T-cell (primary cell): Measurements from ENCODE around the gene TNRC6C. TPM values are rescaled to one million over a fixed set of nuclear protein-coding genes. Genes with fewer than 3 reads are reported as not detected.

Source experiments
- ATAC-seq, 4 experiments: fragments of 200-7000 bp in 3 of 4; fragments of 150-1000 bp in 1 of 4; cut with Tn5 transposase; replicated peaks in 1 of 4; 1 replicate in 3 of 4; 2 replicates in 1 of 4; pipeline ENCODE4 v1.10.0; 2021; ENCODE audit warnings: moderate library complexity in 3 of 4, mild to moderate bottlenecking in 2 of 4, moderate number of reproducible peaks in 1 of 4
- CTCF ChIA-PET, 2 donors: fragments of 300-600 bp; sonication (Branson Sonifier 250); formaldehyde crosslinking; loops; one replicate each; lab custom pipeline; 2022; ENCODE audit warnings: antibody characterized with exemption in 2 of 2; lab: Charles Lee
- POLR2A ChIA-PET, 2 donors: fragments of 300-600 bp; sonication (Branson Sonifier 250); formaldehyde crosslinking; loops; one replicate each; lab custom pipeline; 2022; ENCODE audit warnings: antibody characterized with exemption in 2 of 2; lab: Charles Lee
- DNase-seq, 35 experiments: peaks; one replicate each; pipeline versions ENCODE4 v3.0.0 to v3.0.0-alpha.2; 2013 to 2023
- H3K27ac ChIP-seq: one replicate; pipeline ENCODE4 v1.5.1; 2013; ENCODE audit warnings: low read length
- H3K27me3 ChIP-seq, 2 experiments: replicated peaks in 1 of 2; 1 replicate in 1 of 2; 2 replicates in 1 of 2; pipeline versions ENCODE4 v1.6.1 to v1.7.0; 2013; ENCODE audit warnings: low read length in 1 of 2, mixed read lengths in 1 of 2; ENCODE audit not compliant: control insufficient read depth in 2 of 2, insufficient read depth in 2 of 2; ENCODE audit errors: extremely low read depth in 1 of 2
- H3K36me3 ChIP-seq, 2 donors: 1 replicate in 1 of 2; 2 replicates in 1 of 2; pipeline versions ENCODE4 v1.6.1 to v1.7.0; 2013; ENCODE audit warnings: low read length in 1 of 2; ENCODE audit not compliant: control insufficient read depth in 2 of 2, insufficient read depth in 1 of 2; ENCODE audit errors: extremely low read depth in 1 of 2
- H3K4me1 ChIP-seq, 2 experiments: 1 replicate in 1 of 2; 2 replicates in 1 of 2; pipeline versions ENCODE4 v1.6.1 to v1.7.0; 2013; ENCODE audit warnings: low read length in 2 of 2, mixed read lengths in 1 of 2; ENCODE audit not compliant: insufficient read depth in 2 of 2, control insufficient read depth in 1 of 2; ENCODE audit errors: extremely low read depth in 1 of 2
- H3K4me3 ChIP-seq, 2 donors: 1 replicate in 1 of 2; 2 replicates in 1 of 2; pipeline versions ENCODE4 v1.5.1 to v1.7.0; 2013; ENCODE audit warnings: mild to moderate bottlenecking in 2 of 2, low read length in 1 of 2, moderate library complexity in 1 of 2; ENCODE audit not compliant: control insufficient read depth in 1 of 2; ENCODE audit errors: extremely low read depth in 1 of 2
- H3K9me3 ChIP-seq: 2 replicates; pipeline ENCODE4 v1.7.0; 2013
- H3K27ac Mint-ChIP-seq, 2 donors: one replicate each; pipeline ENCODE4 v1.8.0; 2020 to 2021; ENCODE audit warnings: mild to moderate bottlenecking in 2 of 2, mixed read lengths in 2 of 2
- H3K27me3 Mint-ChIP-seq, 2 donors: one replicate each; pipeline ENCODE4 v1.8.0; 2021 to 2022; ENCODE audit warnings: mixed read lengths in 2 of 2
- H3K36me3 Mint-ChIP-seq: one replicate; pipeline ENCODE4 v1.8.0; 2021; ENCODE audit warnings: mixed read lengths
- H3K4me1 Mint-ChIP-seq, 3 donors: one replicate each; pipeline ENCODE4 v1.8.0; 2020 to 2022; ENCODE audit warnings: mixed read lengths in 3 of 3, mild to moderate bottlenecking in 1 of 3
- H3K4me3 Mint-ChIP-seq, 3 donors: one replicate each; pipeline ENCODE4 v1.8.0; 2020 to 2022; ENCODE audit warnings: mild to moderate bottlenecking in 3 of 3, mixed read lengths in 3 of 3, moderate library complexity in 3 of 3
- H3K9me3 Mint-ChIP-seq, 3 donors: one replicate each; pipeline ENCODE4 v1.8.0; 2020 to 2022; ENCODE audit warnings: mixed read lengths in 3 of 3
- WGBS: methylation state at CpG from one replicate; pipeline ENCODE4 v1.1.5; 2013; ENCODE audit warnings: missing lambda C conversion rate; ENCODE audit not compliant: insufficient coverage; 5-methylcytosine and 5-hydroxymethylcytosine counted together
- total RNA-seq, 35 experiments: library from RNA in 6 of 35; stranded (reverse) in 6 of 35; fragments of 120-200 nt in 1 of 35; gene quantifications; one replicate each; pipeline versions ENCODE4 v1.2.1 to v1.2.4 and lab custom pipeline; 2013 to 2026

TNRC6C gene
- total RNA-seq = 100 to 1,000 TPM in 1 of 5 donors, 10 to 100 TPM in 4; 87.1 to 116 (median 94.3) TPM
- 60.4 TPM for total RNA-seq (2013)
- 31.0 to 193 (median 145) reads per million in 29 experiments for total RNA-seq (lab: John Stamatoyannopoulos, UW)

- peak within 1 kb of the TSS; percentile 92 to 94 for H3K4me3 ChIP-seq
- H3K27ac ChIP-seq = peak within 1 kb of the TSS; percentile 77
- no peaks in the 10 kb centered on the region for H3K9me3 ChIP-seq
- peaks cover 0 to 3% of the 10 kb centered on the region in 2 experiments for H3K27me3 ChIP-seq
- DNase-seq = peak; percentile 99 to 100 (median 100)
- ChIA-PET CTCF (interaction anchor here (0.6 to 2.2 kb wide), 20 partner anchors 14 to 1330 kb away, joined by 3 to 12 read pairs (median 4); no protein-coding TSS in a partner anchor), POLR2A (interaction anchor here (0.5 to 1.4 kb wide), 49 partner anchors 11 to 1759 kb away, joined by 3 to 16 read pairs (median 4); partner anchors contain the start of gene SEC14L1 (in 1 of the 2))
- Mint-ChIP-seq H3K27me3 (no peaks in the 10 kb centered on the region), H3K36me3 (no peaks in the 10 kb centered on the region), H3K4me3 (peak within 1 kb of the TSS; percentile 94 to 100 (median 99)), H3K4me1 (peaks cover 38 to 49% (median 45%) of the 10 kb centered on the region in 3 donors), H3K9me3 (no peaks in the 10 kb centered on the region), H3K27ac (peak within 1 kb of the TSS; percentile 92 to 98)
- no peaks in the 10 kb centered on the region for H3K36me3 ChIP-seq
- under 1% methylated on average over 100 of the region's 105 CpGs for WGBS
- H3K4me1 ChIP-seq = peaks cover 18 to 37% of the 10 kb centered on the region in 2 experiments
- ATAC-seq = peak; percentile 83 to 95 (median 85)
Measured at GRCh38 chr17:77957857-77958715, at the start of gene TNRC6C. TNRC6C (plus strand) TSS chr17:77958703; CDS start chr17:78004207, 45,504 bp downstream.

GRCh38 chr17:77909236-77909635 is 49.3 kb upstream of the TNRC6C start:
- H3K4me3 ChIP-seq = no peak overlapping the region
- DNase-seq (no peak), ATAC-seq (no peak)
- H3K27me3 Mint-ChIP-seq = peaks cover 8 to 9% of the 10 kb centered on the region in 2 donors
- H3K36me3 Mint-ChIP-seq = no peaks in the 10 kb centered on the region
- H3K4me3 Mint-ChIP-seq = no peak overlapping the region
- H3K27me3 ChIP-seq = peaks cover 0 to 13% of the 10 kb centered on the region in 2 experiments
- ChIA-PET CTCF (no interaction called here), POLR2A (no interaction called here)
- H3K9me3 ChIP-seq = no peaks in the 10 kb centered on the region
- no peak overlapping the region for H3K27ac ChIP-seq
- no peak overlapping the region for H3K27ac Mint-ChIP-seq
- no peaks in the 10 kb centered on the region for H3K4me1 ChIP-seq
- H3K9me3 Mint-ChIP-seq = no peaks in the 10 kb centered on the region
- H3K4me1 Mint-ChIP-seq = no peaks in the 10 kb centered on the region
- 90% methylated on average over 12 of the region's 19 CpGs for whole genome bisulfite sequencing
- no peaks in the 10 kb centered on the region for H3K36me3 ChIP-seq

- 88% methylated on average over 4 of the region's 13 CpGs for WGBS
- Mint-ChIP-seq H3K4me1 (peaks cover 0 to 5% (median 3%) of the 10 kb centered on the region in 3 donors), H3K36me3 (no peaks in the 10 kb centered on the region), H3K27me3 (peaks cover 14% of the 10 kb centered on the region in 2 donors), H3K4me3 (no peak overlapping the region), H3K27ac (peak overlapping the region in 1 of 2 donors; percentile 28), H3K9me3 (no peaks in the 10 kb centered on the region)
- H3K27me3 ChIP-seq = peaks cover 0 to 18% of the 10 kb centered on the region in 2 experiments
- ChIA-PET POLR2A (no interaction called here), CTCF (no interaction called here)
- no peaks in the 10 kb centered on the region for H3K36me3 ChIP-seq
- no peak for ATAC-seq
- H3K4me1 ChIP-seq = no peaks in the 10 kb centered on the region
- H3K4me3 ChIP-seq = no peak overlapping the region
- no peaks in the 10 kb centered on the region for H3K9me3 ChIP-seq
- DNase-seq = no peak
- H3K27ac ChIP-seq = no peak overlapping the region
Measured at GRCh38 chr17:77909816-77910215, 48.7 kb upstream of the TNRC6C start.

- H3K9me3 Mint-ChIP-seq = no peaks in the 10 kb centered on the region
- Histone ChIP-seq H3K27me3 (peaks cover 2 to 34% of the 10 kb centered on the region in 2 experiments), H3K4me1 (peaks cover 2 to 8% of the 10 kb centered on the region in 2 experiments), H3K9me3 (no peaks in the 10 kb centered on the region), H3K36me3 (no peaks in the 10 kb centered on the region), H3K27ac (no peak overlapping the region), H3K4me3 (no peak overlapping the region)
- H3K4me1 Mint-ChIP-seq = peaks cover 14 to 23% (median 20%) of the 10 kb centered on the region in 3 donors
- DNase-seq (peak in 2 of 35 experiments; percentile 16 to 26), ATAC-seq (peak in 2 of 4 experiments; percentile 29 to 55)
- ChIA-PET CTCF (no interaction called here), POLR2A (no interaction called here)
- H3K36me3 Mint-ChIP-seq = no peaks in the 10 kb centered on the region
- 92% methylated on average over 2 of the region's 18 CpGs for WGBS
- H3K27me3 Mint-ChIP-seq = peaks cover 38 to 40% of the 10 kb centered on the region in 2 donors
- H3K27ac Mint-ChIP-seq = peak overlapping the region in 1 of 2 donors; percentile 48
- no peak overlapping the region for H3K4me3 Mint-ChIP-seq
Measured at GRCh38 chr17:77914385-77915254, 43.9 kb upstream of the TNRC6C start.

- Histone ChIP-seq H3K36me3 (no peaks in the 10 kb centered on the region), H3K4me3 (no peak overlapping the region), H3K4me1 (peaks cover 2 to 8% of the 10 kb centered on the region in 2 experiments), H3K27me3 (peaks cover 2 to 34% of the 10 kb centered on the region in 2 experiments), H3K27ac (no peak overlapping the region), H3K9me3 (no peaks in the 10 kb centered on the region)
- POLR2A ChIA-PET = no interaction called here
- CTCF ChIA-PET = no interaction called here
- H3K4me3 Mint-ChIP-seq = no peak overlapping the region
- H3K36me3 Mint-ChIP-seq = no peaks in the 10 kb centered on the region
- whole genome bisulfite sequencing = 86% methylated on average over 1 of the region's 7 CpGs
- no peaks in the 10 kb centered on the region for H3K9me3 Mint-ChIP-seq
- DNase-seq = no peak
- no peak for ATAC-seq
- H3K4me1 Mint-ChIP-seq = peaks cover 14 to 23% (median 20%) of the 10 kb centered on the region in 3 donors
- H3K27me3 Mint-ChIP-seq = peaks cover 38 to 41% of the 10 kb centered on the region in 2 donors
- H3K27ac Mint-ChIP-seq = no peak overlapping the region
Measured at GRCh38 chr17:77915594-77916021, 42.9 kb upstream of the TNRC6C start.
